ENCODE measurements around the gene CASP9.
"Not testable (repeated sequence)": the region's sequence is repeated elsewhere in the genome, so short reads cannot be mapped to it uniquely, and the experiment has no call there.

The CASP9 gene

GRCh38 chr1:15526490-15527339 is 2.7 kb upstream of the CASP9 start, which contains the start of gene DNAJC16:
Gene DNAJC16 (plus strand): TSS chr1:15526848. CDS start chr1:15529106, 2,258 bp downstream.
- intact Hi-C loops (cut with DNase I): no loop called here
- peak; percentile 97 to 100 (median 99) for DNase-seq

DNA sequence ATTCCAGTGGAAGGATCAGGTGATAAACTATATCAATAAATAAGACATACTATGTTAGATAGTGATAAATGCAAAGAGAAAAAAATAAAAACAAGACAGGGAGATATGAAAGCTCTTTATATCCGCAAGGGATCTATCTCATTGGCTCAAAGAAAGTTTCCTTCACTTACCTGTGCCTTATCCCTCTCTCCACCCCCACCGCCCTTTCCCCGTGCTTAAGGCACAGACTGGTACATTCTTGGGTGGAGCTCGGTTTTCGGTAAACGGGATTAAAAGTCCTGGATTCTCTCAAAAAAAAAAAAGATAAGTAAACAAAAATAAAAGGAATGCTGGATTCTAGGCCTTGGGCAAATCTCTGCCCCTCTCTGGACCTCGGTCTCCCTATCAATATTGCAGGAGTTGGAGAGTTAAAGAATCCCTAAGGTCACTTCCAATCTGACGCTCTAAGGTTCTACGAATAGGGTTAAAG is 2.0 kb upstream of the CASP9 start:
- DNase-seq: peak in 3 of 42 donors; percentile 17 to 46 (median 32)
- intact Hi-C loops (cut with DNase I): no loop called here

DNA sequence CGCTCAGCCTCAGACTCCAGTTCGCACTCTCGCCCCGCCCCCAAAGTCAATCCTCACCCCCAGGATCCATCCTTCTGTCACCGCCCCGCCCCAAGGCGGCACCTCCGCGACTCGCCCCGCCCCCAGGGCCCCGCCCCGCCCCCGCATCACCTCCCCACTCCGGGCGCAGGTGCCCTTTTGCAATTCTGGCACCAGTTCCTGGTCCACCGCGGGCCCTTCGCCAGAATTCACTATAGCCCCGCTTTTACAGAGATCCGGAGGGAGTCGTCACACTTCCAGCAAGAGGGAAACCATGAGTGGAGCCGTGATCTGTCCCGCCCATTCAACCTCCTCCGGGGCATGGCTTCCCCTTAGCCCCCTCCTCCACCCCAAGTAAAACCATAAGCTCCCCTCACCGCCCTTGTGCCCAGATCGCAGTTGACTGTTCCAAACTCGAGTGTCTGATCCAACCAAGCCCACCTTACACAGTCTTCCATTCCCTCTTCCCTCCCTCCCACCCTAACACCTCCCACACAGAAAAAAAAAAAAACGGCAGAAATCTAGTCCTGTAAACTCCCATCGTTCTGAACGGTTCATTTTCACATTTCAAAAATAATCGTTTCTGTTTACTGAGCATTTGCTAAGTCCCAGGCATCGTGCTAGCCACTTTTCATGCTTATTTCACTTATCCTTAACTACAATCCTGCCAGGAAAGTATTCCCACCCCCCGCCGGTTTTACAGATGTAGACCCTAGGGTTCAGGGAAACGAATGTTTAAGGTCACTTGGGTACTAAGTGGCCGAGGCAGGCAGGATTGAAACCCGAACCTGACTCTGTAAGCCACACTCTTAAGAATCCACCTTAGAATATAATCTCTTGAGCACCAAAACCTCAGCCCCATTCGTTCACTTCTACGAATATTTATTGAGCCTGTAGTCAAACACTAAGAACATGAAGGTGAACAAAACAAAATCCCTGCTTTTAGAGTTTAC is 1.3 kb upstream of the CASP9 start:
- intact Hi-C loops (cut with DNase I): loop anchor here (2.0 kb wide), 1 partner anchor 91 kb away; the partner anchor contains the start of gene DDI2
- peak in 4 of 42 donors; percentile 12 to 53 (median 18) for DNase-seq

- DNase-seq: peak; percentile 99 to 100 (median 100)
- intact Hi-C loops (cut with DNase I): loop anchor here (2.0 kb wide), 1 partner anchor 92 kb away; the partner anchor contains the start of gene DDI2
Measured at GRCh38 chr1:15524283-15525049, 451 bp upstream of the CASP9 start.

- DNase-seq: peak in 2 of 42 donors; percentile 7 to 23
- intact Hi-C loops (cut with DNase I): loop anchor here (2.0 kb wide), 1 partner anchor 93 kb away; the partner anchor contains the start of gene DDI2
Measured at GRCh38 chr1:15523104-15524020, 653 bp downstream of the CASP9 start.

DNA sequence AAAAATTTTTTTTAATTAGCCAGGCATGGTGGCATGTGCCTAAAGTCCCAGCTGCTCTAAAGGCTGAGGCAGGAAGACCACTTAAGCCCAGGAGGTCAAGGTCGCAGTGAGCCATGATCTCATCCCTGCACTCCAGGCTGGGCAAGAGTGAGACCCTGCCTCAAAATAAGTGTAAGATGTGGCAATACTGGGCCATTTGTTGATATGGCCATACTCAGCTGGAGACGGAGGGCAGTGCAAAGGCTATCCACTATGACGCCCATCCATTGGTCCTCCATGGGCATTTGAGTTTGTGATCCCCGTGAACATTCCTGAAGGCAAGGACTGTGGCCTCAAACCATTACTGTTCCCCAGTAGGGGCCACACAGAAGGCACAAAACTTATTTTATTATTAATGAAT is 1.5 kb downstream of the CASP9 start:
- no peak for DNase-seq
- intact Hi-C loops (cut with DNase I): no loop called here

DNA sequence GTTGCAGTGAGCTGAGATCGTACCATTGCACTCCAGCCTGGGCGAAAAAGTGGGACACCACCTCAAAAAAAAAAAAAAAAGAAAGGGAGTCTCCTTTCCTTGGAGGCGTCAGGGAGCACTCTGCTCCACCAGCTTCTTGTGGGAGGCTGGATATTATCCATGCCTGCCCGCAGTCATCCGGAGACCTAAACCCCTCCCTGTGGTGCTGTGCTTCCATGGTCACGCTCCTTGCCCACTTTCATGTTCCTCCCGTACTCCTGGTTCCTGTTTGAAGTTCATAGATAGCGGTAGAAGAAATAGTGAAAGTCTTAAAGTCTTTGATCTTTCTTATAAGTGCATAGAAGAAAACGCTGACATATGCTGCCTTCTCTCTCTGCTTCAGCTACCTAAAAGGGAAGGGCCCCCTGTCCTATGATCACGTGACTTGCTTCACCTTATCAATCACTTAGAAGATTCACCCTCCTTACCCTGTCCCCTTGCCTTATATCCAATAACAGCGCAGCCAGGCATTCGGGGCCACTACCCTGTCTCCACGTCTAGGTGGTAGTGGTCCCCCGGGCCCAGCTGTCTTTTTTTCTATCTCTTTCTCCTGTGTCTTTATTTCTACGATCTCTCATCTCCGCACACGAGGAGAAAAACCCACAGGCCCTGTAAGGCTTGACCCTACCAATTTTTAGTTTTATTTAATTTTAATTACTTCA is 2.7 kb downstream of the CASP9 start:
- intact Hi-C loops (cut with DNase I); DNase-seq: not testable (repeated sequence)

- DNase-seq: no peak
- intact Hi-C loops (cut with DNase I): no loop called here
Measured at GRCh38 chr1:15519625-15520024, 4.4 kb downstream of the CASP9 start.

DNA sequence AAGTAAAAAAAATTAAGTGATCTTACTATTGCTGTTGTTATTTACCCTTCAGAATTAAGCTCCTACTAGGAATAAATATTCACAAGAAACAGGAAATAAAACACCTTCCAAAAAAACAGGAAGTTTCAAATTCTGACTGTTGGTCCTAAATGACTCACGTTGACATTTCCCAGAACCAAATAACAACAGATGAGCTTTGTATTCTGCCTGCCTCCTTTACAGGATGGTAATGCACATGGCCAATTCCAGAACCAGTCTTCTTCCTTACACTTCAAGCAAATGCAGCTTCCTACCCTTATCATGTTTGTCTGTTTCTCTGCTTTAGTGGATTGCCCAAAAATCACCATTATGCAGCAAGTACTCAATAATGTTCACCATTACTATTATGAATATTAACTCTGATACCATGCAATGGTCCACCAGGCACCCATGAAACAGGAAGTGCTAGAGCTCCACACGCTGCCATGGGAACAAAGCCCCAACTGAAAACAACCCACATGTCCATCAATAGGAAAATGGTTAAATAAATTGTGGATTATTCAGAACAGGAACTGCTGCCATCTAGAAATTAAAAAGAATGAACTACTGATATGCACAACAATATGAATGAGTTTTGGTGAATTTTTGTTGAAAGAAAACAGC is 8.9 kb downstream of the CASP9 start:
- no peak for DNase-seq

GRCh38 chr1:15514557-15514956 is 9.5 kb downstream of the CASP9 start:
- peak in 1 of 42 donors; percentile 4 for DNase-seq
- intact Hi-C loops (cut with DNase I): not testable (repeated sequence)

More for the DNA sequence above, 8.9 kb downstream of the CASP9 start:
- intact Hi-C loops (cut with DNase I): no loop called here

- intact Hi-C loops (cut with DNase I): no loop called here
- DNase-seq: peak in 1 of 42 donors; percentile 16
Measured at GRCh38 chr1:15513919-15514318, 10.1 kb downstream of the CASP9 start.

DNA sequence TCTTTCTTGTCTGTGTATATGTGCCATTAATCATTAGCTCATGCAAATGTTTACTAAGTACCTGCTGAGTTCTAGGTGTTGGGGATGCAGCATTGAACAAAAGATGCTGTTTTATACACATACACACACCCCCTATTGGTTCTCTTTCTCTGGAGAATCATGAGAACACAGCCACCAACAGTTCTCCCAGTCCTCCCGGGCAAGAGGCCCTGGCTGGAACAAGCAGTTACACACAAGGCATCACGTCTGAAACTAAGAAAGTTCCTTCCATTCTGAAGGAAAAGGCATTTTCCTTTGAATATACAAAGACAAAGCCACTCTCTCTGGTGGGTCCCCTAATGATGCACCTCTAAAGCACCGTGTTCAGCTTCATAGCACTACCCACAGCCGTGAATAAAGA is 10.8 kb downstream of the CASP9 start:
- peak in 5 of 42 donors; percentile 14 to 52 (median 31) for DNase-seq
- intact Hi-C loops (cut with DNase I): no loop called here

DNA sequence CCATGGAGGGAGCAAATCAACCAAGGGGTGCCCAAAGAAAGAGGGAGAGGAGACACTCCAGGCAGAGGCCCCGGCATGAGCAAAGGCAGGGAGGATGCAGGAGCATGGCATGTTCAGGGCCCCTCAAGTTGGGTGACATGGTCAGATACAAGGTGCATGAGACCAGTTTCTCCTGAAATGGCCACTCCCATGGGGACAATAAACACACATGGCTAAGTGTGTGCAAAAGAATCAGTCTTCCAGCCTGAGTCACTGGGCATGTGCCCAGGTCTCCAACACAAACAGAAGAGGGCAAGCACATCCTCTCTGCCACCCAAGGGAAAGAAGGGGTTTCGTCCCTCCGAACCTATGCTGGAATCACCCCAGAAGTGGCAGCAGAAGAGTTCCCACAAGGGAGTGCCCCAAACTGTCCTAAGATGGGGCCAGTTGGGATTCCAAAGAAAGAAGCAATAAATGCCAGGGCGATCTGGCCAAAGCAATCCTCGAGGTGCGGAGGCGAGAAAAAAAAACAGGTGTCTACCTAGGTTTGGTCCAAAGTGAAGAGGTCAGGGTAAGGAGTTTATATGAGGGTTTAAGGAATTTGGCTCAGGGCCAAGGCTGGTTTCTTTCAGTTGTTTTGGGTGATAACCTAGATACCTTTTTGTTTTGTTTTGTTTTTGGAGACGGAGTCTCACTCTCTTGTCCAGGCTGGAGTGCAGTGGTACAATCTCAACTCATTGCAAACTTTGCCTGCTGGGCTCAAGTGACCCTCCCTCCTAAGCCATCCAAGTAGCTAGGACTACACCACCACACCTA is 13.2 kb downstream of the CASP9 start:
- intact Hi-C loops (cut with DNase I): no loop called here
- DNase-seq: peak in 1 of 42 donors; percentile 33

- intact Hi-C loops (cut with DNase I): no loop called here
- DNase-seq: no peak
Measured at GRCh38 chr1:15509586-15509985, 14.4 kb downstream of the CASP9 start.

GRCh38 chr1:15508700-15509487 is 15.1 kb downstream of the CASP9 start:
- intact Hi-C loops (cut with DNase I): no loop called here
- DNase-seq: no peak
